C4-2B (cell line): ENCODE data around the gene ETDC.

ENCODE experiments used
- ZFX ChIP-seq: fragments of 450-650 bp; IDR thresholded peaks from 2 replicates; pipeline ENCODE4 v1.6.1; 2017
- TF ChIP-seq, protein P1 (sequence below): fragments of 450-650 bp; conservative IDR thresholded peaks from 2 replicates; pipeline ENCODE4 v1.5.1; 2017; ENCODE audit warnings: mild to moderate bottlenecking

DNA sequence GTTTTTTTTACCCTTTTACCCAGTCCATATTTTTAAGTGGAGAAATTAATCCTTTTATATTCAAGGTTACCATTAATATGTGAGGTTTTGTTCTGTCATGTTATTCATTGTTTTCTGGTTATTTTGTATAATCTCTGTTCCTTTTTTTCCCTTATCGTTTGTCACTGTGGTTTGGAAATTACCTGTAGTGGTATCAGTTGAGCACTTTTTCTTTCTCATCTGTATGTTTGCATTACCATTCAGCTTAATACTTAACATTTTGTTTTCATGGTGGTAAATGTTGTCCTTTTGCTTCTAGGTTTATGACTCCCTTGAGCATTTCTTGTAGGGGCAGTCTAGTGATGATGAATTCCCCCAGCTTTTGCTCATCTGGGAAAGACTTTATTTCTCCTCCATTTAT, 6.6 kb downstream of the ETDC start:
- TF ChIP-seq, protein P1, sequence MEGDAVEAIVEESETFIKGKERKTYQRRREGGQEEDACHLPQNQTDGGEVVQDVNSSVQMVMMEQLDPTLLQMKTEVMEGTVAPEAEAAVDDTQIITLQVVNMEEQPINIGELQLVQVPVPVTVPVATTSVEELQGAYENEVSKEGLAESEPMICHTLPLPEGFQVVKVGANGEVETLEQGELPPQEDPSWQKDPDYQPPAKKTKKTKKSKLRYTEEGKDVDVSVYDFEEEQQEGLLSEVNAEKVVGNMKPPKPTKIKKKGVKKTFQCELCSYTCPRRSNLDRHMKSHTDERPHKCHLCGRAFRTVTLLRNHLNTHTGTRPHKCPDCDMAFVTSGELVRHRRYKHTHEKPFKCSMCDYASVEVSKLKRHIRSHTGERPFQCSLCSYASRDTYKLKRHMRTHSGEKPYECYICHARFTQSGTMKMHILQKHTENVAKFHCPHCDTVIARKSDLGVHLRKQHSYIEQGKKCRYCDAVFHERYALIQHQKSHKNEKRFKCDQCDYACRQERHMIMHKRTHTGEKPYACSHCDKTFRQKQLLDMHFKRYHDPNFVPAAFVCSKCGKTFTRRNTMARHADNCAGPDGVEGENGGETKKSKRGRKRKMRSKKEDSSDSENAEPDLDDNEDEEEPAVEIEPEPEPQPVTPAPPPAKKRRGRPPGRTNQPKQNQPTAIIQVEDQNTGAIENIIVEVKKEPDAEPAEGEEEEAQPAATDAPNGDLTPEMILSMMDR: no peak
- no peak for TF ChIP-seq ZFX
